ENCODE data around the gene SRGAP1. TPM values are rescaled to one million over a fixed set of nuclear protein-coding genes. Genes with fewer than 3 reads are reported as not detected.
"Not testable (repeated sequence)": the region's sequence is repeated elsewhere in the genome, so short reads cannot be mapped to it uniquely, and the experiment has no call there.

Gene SRGAP1
- total and polyA plus RNA-seq, 4 donors: 13.9 to 17.3 (median 15.2) TPM

GRCh38 chr12:64061868-64062375 lies 217.4 kb downstream of the SRGAP1 start:
- DNase-seq (ENCODE audit: low read depth in 4 of 6, low spot score in 6 of 6): no peak
- Histone ChIP-seq H3K27me3 (ENCODE audit: control insufficient read depth, insufficient read depth, low read length) (no peaks in the 10 kb centered on the region), H3K4me3 (ENCODE audit: low read depth, low read length) (no peak overlapping the region), H3K9me3 (ENCODE audit: control insufficient read depth, insufficient read depth, low read length) (no peaks in the 10 kb centered on the region), H3K36me3 (ENCODE audit: control insufficient read depth, insufficient read depth, low read length) (peaks cover 2% of the 10 kb centered on the region), H3K27ac (ENCODE audit: low read depth, low read length) (no peak overlapping the region), H3K4me1 (ENCODE audit: control insufficient read depth, insufficient read depth, low read length) (no peaks in the 10 kb centered on the region)
- WGBS (ENCODE audit: insufficient coverage): no CpG with 5 or more reads among the region's 2 CpGs

GRCh38 chr12:64063121-64063520 lies 218.6 kb downstream of the SRGAP1 start:
- Histone ChIP-seq H3K27ac (ENCODE audit: low read depth, low read length) (no peak overlapping the region), H3K27me3 (ENCODE audit: control insufficient read depth, insufficient read depth, low read length) (no peaks in the 10 kb centered on the region), H3K9me3 (ENCODE audit: control insufficient read depth, insufficient read depth, low read length) (no peaks in the 10 kb centered on the region), H3K4me1 (ENCODE audit: control insufficient read depth, insufficient read depth, low read length) (no peaks in the 10 kb centered on the region), H3K4me3 (ENCODE audit: low read depth, low read length) (no peak overlapping the region), H3K36me3 (ENCODE audit: control insufficient read depth, insufficient read depth, low read length) (peaks cover 2% of the 10 kb centered on the region)
- 87% methylated on average over 3 of the region's 3 CpGs for WGBS (ENCODE audit: insufficient coverage)
- DNase-seq (ENCODE audit: low read depth in 4 of 6, low spot score in 6 of 6): no peak

- Histone ChIP-seq H3K4me1 (ENCODE audit: control insufficient read depth, insufficient read depth, low read length) (no peaks in the 10 kb centered on the region), H3K27me3 (ENCODE audit: control insufficient read depth, insufficient read depth, low read length) (no peaks in the 10 kb centered on the region), H3K9me3 (ENCODE audit: control insufficient read depth, insufficient read depth, low read length) (no peaks in the 10 kb centered on the region), H3K27ac (ENCODE audit: low read depth, low read length) (no peak overlapping the region), H3K36me3 (ENCODE audit: control insufficient read depth, insufficient read depth, low read length) (peaks cover 2% of the 10 kb centered on the region), H3K4me3 (ENCODE audit: low read depth, low read length) (no peak overlapping the region)
- no peak for DNase-seq (ENCODE audit: low read depth in 4 of 6, low spot score in 6 of 6)
- WGBS (ENCODE audit: insufficient coverage): no CpG with 5 or more reads among the region's 2 CpGs
Measured at GRCh38 chr12:64064240-64064639, 219.7 kb downstream of the SRGAP1 start.

- H3K9me3 ChIP-seq (ENCODE audit: control insufficient read depth, insufficient read depth, low read length): no peaks in the 10 kb centered on the region
- no peak overlapping the region for H3K27ac ChIP-seq (ENCODE audit: low read depth, low read length)
- H3K4me1 ChIP-seq (ENCODE audit: control insufficient read depth, insufficient read depth, low read length): no peaks in the 10 kb centered on the region
- no peaks in the 10 kb centered on the region for H3K27me3 ChIP-seq (ENCODE audit: control insufficient read depth, insufficient read depth, low read length)
- peaks cover 2% of the 10 kb centered on the region for H3K36me3 ChIP-seq (ENCODE audit: control insufficient read depth, insufficient read depth, low read length)
- WGBS (ENCODE audit: insufficient coverage): 88% methylated on average over 6 of the region's 8 CpGs
- DNase-seq (ENCODE audit: low read depth in 4 of 6, low spot score in 6 of 6): no peak
- no peak overlapping the region for H3K4me3 ChIP-seq (ENCODE audit: low read depth, low read length)
Measured at GRCh38 chr12:64064706-64065105, 220.2 kb downstream of the SRGAP1 start.

- DNase-seq (ENCODE audit: low read depth in 4 of 6, low spot score in 6 of 6): no peak
- Histone ChIP-seq H3K27me3 (ENCODE audit: control insufficient read depth, insufficient read depth, low read length) (no peaks in the 10 kb centered on the region), H3K36me3 (ENCODE audit: control insufficient read depth, insufficient read depth, low read length) (peaks cover 2% of the 10 kb centered on the region), H3K4me1 (ENCODE audit: control insufficient read depth, insufficient read depth, low read length) (no peaks in the 10 kb centered on the region), H3K4me3 (ENCODE audit: low read depth, low read length) (no peak overlapping the region), H3K27ac (ENCODE audit: low read depth, low read length) (no peak overlapping the region), H3K9me3 (ENCODE audit: control insufficient read depth, insufficient read depth, low read length) (no peaks in the 10 kb centered on the region)
- no CpG with 5 or more reads among the region's 2 CpGs for WGBS (ENCODE audit: insufficient coverage)
Measured at GRCh38 chr12:64065881-64066451, 221.5 kb downstream of the SRGAP1 start.

GRCh38 chr12:64066776-64067175 lies 222.3 kb downstream of the SRGAP1 start:
- Histone ChIP-seq H3K9me3 (ENCODE audit: control insufficient read depth, insufficient read depth, low read length) (no peaks in the 10 kb centered on the region), H3K27me3 (ENCODE audit: control insufficient read depth, insufficient read depth, low read length) (no peaks in the 10 kb centered on the region), H3K4me3 (ENCODE audit: low read depth, low read length) (no peak overlapping the region), H3K27ac (ENCODE audit: low read depth, low read length) (no peak overlapping the region), H3K4me1 (ENCODE audit: control insufficient read depth, insufficient read depth, low read length) (no peaks in the 10 kb centered on the region), H3K36me3 (ENCODE audit: control insufficient read depth, insufficient read depth, low read length) (peaks cover 2% of the 10 kb centered on the region)
- WGBS (ENCODE audit: insufficient coverage): 63% methylated on average over 1 of the region's 2 CpGs
- DNase-seq (ENCODE audit: low read depth in 4 of 6, low spot score in 6 of 6): no peak

- peaks cover under 1% of the 10 kb centered on the region for H3K36me3 ChIP-seq (ENCODE audit: control insufficient read depth, insufficient read depth, low read length)
- H3K9me3 ChIP-seq (ENCODE audit: control insufficient read depth, insufficient read depth, low read length): no peaks in the 10 kb centered on the region
- no peaks in the 10 kb centered on the region for H3K4me1 ChIP-seq (ENCODE audit: control insufficient read depth, insufficient read depth, low read length)
- H3K27me3 ChIP-seq (ENCODE audit: control insufficient read depth, insufficient read depth, low read length): no peaks in the 10 kb centered on the region
- H3K27ac ChIP-seq (ENCODE audit: low read depth, low read length): no peak overlapping the region
- no peak overlapping the region for H3K4me3 ChIP-seq (ENCODE audit: low read depth, low read length)
- no CpG with 5 or more reads among the region's 2 CpGs for WGBS (ENCODE audit: insufficient coverage)
- DNase-seq (ENCODE audit: low read depth in 4 of 6, low spot score in 6 of 6): peak in 1 of 6 donors; percentile 62
Measured at GRCh38 chr12:64070454-64070853, 226.0 kb downstream of the SRGAP1 start.

GRCh38 chr12:64072916-64073575 lies 228.5 kb downstream of the SRGAP1 start:
- DNase-seq (ENCODE audit: low read depth in 4 of 6, low spot score in 6 of 6): peak in 1 of 6 donors; percentile 76
- H3K4me1 ChIP-seq (ENCODE audit: control insufficient read depth, insufficient read depth, low read length): no peaks in the 10 kb centered on the region
- no peaks in the 10 kb centered on the region for H3K27me3 ChIP-seq (ENCODE audit: control insufficient read depth, insufficient read depth, low read length)
- no peak overlapping the region for H3K27ac ChIP-seq (ENCODE audit: low read depth, low read length)
- H3K4me3 ChIP-seq (ENCODE audit: low read depth, low read length): no peak overlapping the region
- WGBS (ENCODE audit: insufficient coverage): no CpG with 5 or more reads among the region's 5 CpGs
- no peaks in the 10 kb centered on the region for H3K9me3 ChIP-seq (ENCODE audit: control insufficient read depth, insufficient read depth, low read length)
- H3K36me3 ChIP-seq (ENCODE audit: control insufficient read depth, insufficient read depth, low read length): no peaks in the 10 kb centered on the region

- 100% methylated on average over 3 of the region's 9 CpGs for WGBS (ENCODE audit: insufficient coverage)
- DNase-seq (ENCODE audit: low read depth in 4 of 6, low spot score in 6 of 6): not testable (repeated sequence)
Measured at GRCh38 chr12:64076565-64076964, 232.1 kb downstream of the SRGAP1 start.

GRCh38 chr12:64077922-64078321 lies 233.4 kb downstream of the SRGAP1 start:
- no peaks in the 10 kb centered on the region for H3K27me3 ChIP-seq (ENCODE audit: control insufficient read depth, insufficient read depth, low read length)
- DNase-seq (ENCODE audit: low read depth in 4 of 6, low spot score in 6 of 6): no peak
- peaks cover 7% of the 10 kb centered on the region for H3K4me1 ChIP-seq (ENCODE audit: control insufficient read depth, insufficient read depth, low read length)
- H3K9me3 ChIP-seq (ENCODE audit: control insufficient read depth, insufficient read depth, low read length): no peaks in the 10 kb centered on the region
- no peak overlapping the region for H3K27ac ChIP-seq (ENCODE audit: low read depth, low read length)
- H3K36me3 ChIP-seq (ENCODE audit: control insufficient read depth, insufficient read depth, low read length): peaks cover 8% of the 10 kb centered on the region
- H3K4me3 ChIP-seq (ENCODE audit: low read depth, low read length): no peak overlapping the region

More at GRCh38 chr12:64076565-64076964, 232.1 kb downstream of the SRGAP1 start:
- H3K4me3 ChIP-seq (ENCODE audit: low read depth, low read length); H3K27me3 ChIP-seq (ENCODE audit: control insufficient read depth, insufficient read depth, low read length); H3K9me3 ChIP-seq (ENCODE audit: control insufficient read depth, insufficient read depth, low read length); H3K36me3 ChIP-seq (ENCODE audit: control insufficient read depth, insufficient read depth, low read length); H3K27ac ChIP-seq (ENCODE audit: low read depth, low read length); H3K4me1 ChIP-seq (ENCODE audit: control insufficient read depth, insufficient read depth, low read length): not testable (repeated sequence)

Measured in spinal cord (tissue), 10 donors.